CD1c-positive myeloid dendritic cell (primary cell): ENCODE results near the gene BPIFB1.

Source experiments
- DNase-seq: peaks from one replicate; pipeline ENCODE4 v3.0.0-alpha.2; 2016; ENCODE audit errors: extremely low spot score

BPIFB1 gene

DNA sequence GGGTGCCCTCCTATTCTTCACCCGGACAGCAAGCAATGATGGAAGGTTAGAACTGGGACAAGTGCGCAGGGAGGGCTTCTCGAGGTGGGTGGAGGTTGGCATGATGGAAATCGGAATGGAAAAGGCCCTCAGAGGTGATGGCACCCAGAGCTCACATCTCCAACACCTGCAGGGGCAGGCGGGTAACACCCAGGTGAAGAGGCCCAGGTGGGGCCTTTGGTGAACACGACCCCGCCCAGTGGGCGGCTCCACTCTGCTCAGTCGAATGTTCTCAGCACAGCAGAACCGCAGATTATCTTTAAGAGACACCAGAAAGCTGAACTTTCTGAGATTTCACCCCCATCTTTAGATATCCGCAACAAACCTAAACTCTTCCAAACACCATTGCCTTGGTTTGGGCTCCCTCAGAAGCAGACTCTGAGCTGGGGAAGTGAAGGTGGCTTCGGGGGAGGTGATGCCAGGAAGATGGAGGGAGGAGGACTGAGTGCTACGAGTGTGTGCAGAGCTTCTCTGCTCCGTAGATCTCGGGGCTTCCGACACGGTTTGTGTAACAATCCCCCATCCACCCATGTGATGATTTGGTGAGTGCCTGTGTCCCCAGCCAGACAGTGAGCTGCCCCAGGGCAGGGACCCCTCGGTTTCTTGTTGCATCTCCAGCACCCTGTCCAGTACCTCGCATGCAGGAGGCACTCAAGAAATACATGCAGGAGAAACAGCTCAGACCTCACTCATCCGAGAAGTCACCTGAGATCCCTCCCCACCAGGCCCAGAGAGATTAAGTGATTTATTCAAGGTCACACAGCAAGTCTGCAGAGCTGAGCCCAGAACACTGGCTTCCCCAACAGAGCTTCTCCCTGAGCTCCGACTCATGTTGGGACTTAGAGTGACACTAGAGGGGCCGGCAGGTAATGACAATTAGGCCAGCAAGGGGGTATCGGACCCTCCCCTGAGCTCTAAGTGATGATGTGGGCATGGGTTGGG lies 45.4 kb downstream of the BPIFB1 start:
- DNase-seq, result no peak

GRCh38 chr20:33332905-33333456 lies 50.0 kb downstream of the BPIFB1 start:
- DNase-seq, result no peak

- no peak for DNase-seq
Measured at GRCh38 chr20:33333616-33334015, 50.6 kb downstream of the BPIFB1 start.

DNA sequence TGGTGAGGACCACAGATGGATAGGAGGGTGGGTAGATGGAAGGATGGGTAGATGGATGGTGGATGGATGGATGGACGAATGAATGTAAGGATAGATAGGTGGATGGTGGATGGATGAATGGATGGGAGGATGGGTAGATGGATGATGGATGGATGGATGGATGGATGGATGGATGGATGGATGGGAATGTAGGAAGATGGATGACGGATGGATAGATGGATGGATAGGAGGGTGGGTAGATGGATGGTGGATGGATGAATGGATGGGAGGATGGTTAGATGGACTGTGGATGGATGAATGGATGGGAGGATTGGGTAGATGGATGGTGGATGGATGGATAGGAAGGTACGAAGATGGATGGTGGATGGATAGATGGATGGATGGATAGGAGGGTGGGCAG lies 51.1 kb downstream of the BPIFB1 start:
- DNase-seq, result no peak

DNA sequence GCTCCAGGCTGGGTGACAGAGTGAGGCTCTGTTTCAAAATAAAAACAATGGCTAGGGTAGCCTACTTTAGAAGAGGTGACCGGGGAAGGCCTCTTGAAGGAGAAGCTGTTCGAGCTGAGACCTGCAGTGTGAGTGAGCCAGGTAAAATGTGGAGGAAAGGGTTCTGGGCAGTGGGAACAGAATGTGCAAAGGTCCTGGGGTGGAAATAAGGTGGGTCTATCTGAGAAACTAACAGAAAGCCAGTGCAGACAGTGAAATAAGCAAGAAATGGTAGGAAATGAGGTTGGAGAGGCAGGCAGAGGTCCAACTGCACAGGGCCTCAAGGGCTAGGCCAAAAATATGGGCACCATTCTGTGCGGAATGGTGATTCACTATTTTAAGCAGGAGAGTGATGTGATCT lies 53.4 kb downstream of the BPIFB1 start:
- DNase-seq, result no peak

DNA sequence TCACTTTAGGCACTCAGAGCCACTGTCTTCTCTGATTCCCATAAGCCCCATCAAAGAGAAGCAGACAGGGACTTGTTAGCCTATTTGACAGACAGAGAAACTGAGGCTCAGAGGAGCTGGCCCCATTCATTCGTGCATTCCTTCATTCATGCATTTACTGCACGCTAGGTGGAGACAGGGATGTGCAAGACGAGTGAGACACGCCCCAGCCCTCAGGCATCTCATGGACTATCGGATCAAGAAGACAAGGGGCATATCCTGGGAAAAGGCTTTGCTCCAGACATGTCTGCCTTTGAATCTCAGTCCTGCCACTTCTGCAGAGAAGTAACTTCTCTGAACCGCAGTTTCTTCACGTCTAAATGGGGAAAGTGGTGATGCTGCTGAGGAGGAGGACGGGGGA lies 54.1 kb downstream of the BPIFB1 start:
- DNase-seq, result no peak

DNA sequence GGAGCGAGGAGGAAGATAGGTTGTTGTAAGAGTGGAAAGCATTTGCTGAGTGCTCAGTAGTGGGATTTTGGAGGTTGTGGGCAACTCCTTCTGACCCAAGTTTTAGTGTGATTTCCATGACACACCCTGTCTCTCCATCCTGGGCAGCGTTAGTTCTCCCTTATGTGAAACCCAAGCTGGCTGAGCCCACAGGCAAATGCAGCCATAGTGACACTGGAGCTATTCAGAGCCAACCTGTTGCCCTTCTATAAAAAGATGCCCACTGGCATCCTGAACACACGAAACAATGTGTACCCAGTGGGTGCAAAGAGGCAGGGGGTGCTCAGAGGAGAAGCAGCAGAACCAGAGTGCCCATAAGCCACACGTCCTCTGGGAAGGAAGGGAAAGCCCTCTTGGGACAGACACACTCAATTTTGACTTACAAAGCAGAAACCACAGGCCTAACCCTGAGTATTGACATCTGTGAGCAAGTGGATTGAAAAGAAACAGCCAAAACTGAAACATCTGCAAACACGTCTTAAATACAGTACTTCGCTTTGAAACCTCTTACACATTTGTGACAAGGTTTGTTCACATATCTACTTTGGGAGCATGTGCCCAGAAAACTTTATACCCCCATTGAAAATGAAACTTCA lies 54.6 kb downstream of the BPIFB1 start:
- no peak for DNase-seq

DNA sequence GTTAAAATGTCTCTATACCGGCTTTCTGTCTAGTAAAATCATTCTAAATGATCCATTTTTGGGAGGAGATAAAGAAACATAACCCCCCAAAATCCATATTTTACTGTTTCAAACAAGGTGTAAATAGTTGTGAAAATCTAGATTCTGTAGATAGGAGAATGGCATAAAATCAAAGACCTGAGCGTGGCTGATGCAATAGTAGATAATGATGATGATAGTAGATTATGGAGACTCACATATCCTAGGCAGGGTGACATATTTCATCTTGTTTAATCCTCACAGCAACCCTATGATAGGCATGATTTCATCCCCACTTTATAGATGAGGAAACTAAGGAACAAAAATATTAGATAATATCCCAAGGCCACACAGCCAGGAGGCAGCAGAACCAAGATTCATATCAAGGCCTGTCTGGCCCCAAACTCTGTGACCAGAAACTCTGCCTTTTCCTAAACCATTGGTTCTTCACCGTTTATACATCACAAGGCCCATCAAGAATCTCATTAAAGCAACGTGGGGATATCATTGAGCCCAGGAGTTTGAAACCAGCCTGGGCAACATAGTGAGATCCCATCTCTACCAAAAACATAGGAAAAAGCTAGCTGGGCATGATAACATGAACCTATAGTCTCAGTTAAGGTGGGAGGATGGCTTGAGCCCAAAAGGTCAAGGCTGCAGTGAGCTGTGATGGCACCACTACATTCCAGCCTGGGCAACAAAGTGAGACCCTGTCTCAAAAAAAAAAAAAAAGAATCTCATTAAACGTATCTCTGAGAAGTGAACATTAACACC lies 55.6 kb downstream of the BPIFB1 start:
- DNase-seq, result no peak

DNA sequence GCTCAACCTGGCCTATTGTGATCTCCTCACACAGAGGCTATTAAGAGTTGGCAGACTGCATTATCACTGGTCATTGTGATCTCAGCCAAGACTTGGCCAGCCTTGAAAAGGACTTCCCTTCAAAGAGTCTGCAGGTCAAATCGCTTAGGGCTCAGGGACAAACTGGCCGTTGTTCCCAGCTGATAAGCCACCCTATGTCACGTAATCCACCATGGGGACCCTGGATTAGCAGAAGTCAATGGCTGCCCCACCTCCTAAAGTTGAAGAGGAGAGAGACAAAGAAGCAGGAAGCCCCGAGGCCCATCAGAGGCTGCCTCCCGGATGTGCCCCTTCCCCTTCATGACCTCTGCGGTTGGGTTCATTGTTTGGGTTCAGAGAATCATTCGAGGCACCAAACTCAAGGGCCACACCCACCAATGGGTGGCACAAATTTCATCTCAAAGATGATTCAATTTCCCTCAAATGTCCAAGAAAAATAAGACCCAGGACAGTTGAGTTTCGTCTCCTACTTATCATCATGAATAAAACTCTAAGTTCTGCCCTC lies 56.6 kb downstream of the BPIFB1 start:
- no peak for DNase-seq

DNA sequence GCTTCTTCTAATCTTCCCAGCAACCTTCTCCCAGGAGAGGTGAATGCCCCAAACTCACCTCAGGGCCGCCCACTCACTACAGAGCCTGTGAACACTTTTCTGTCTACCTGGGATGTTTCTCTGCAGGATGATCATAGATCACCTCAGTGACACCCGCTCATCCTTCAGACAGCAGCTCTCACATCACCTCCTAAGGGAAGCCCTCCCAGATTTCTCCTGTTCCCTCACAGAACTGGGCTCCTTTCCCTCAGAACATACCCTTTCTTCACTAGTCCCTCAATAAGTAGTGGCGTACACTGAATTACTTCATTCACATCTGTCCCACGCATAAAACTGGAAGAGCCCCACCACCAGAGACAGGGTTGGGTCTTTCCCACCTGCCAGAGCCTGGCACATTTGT lies 60.5 kb downstream of the BPIFB1 start:
- DNase-seq, result no peak

DNA sequence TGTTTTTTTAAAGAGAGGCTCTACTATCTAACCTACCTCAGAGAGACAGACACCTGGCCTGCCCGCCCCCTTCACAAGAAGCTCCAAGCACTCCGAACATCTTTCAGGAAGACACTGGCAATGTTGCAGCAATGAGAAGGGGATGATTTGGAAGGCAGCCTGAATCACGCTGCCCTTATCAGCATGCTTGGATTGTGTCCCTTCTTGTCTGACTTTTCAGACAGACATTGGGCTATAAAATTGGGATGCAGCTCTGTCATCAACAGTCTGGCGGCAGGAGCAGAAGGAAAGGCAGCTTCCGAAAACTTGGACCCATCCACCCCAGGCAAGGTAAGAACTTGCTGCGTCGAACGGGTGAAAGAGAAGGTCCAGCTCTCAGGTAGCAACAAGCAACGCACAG lies 62.3 kb downstream of the BPIFB1 start:
- DNase-seq, result no peak

GRCh38 chr20:33348136-33348937 lies 65.3 kb downstream of the BPIFB1 start:
- no peak for DNase-seq

GRCh38 chr20:33349493-33349892 lies 66.5 kb downstream of the BPIFB1 start:
- no peak for DNase-seq

DNA sequence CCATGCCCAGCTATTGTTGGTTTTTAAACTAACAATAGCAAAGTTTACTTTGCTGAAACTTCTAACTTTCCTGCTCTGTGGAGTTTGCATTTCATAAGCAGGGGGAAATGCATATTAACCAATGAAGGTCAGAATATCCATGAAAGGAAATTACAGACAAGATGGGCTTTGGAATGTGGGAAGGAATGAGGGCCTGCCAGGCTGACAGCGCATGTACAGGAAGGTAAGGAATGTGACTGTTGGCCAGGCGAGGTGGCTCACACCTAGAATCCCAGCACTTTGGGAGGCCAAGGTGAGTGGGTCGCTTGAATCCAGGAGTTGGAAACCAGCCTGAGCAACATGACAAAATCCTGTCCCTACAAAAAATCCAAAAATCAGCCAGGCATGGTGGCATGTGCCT lies 68.7 kb downstream of the BPIFB1 start:
- no peak for DNase-seq

DNA sequence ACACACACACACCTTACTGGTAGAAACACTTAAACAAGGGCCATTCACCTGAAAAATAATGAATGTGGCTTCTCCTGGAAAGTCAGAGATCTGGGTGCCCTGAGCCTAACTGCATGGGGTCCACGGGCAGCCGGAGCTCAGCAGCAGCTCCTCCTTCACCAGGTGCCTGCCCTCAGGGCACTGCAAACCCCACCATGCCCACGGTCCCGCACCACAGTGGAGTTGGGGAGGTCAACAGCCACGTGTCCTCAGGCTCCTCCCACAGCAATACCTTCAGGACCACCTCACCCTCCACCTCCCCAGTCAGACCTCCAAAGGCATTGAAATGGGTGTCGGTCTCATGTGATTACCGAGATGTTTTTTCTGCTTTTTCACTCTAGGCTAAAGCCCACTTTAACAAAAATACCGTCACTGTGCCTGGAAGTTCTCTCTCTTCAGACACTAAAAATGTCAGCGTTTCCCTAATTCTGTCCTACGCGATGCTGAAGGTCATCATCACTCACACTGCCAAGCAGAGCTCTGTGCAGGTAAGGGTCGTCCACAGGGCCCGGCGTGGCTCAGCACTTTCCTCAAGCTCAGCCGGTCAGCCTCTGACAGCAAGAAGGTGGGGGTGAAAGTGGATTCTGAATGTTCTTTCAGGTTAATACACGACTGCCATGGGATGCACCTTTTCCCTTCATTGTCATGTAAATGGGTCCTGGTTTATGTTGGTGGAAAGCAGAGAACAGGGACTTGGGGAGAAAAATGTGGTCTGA lies 69.4 kb downstream of the BPIFB1 start:
- DNase-seq, result no peak

DNA sequence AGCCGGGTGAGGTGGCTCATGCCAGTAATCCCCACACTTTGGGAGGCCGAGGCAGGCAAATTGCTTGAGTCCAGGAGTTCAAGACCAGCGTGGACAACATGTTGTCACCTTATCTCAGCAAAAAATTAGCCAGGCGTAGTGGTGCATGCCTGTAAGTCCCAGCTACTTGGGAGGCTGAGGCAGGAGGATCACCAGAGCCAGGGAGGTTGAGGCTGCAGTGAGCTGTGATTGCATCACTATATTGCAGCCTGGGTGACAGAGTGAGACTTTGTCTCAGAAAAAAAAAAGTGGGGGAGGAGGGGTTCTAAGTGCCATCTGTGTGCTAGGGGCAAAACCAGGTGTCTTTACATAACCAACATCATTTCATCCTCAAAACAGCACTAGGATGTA lies 70.0 kb downstream of the BPIFB1 start:
- no peak for DNase-seq
